Measurements from ENCODE around the gene RHOT2. TPM values are rescaled to one million over a fixed set of nuclear protein-coding genes. Genes with fewer than 3 reads are reported as not detected.
A peak's percentile ranks its signal among the peaks of the same experiment; 100 is the strongest.

RHOT2 gene
- total and polyA plus RNA-seq, 9 of the 15 experiments (the other 6 are each of a cell fraction or from before 2014, with no cell fraction given): 5.0 to 373 (median 112) TPM

- no peak for TF ChIP-seq GABPB2 (CRISPR knock-in tag; conservative IDR thresholded peaks at IDR 0.05)
- no peak for TF ChIP-seq HNRNPH1 (optimal IDR thresholded peaks at IDR 0.05; ENCODE audit: low read depth, low read length)
- TF ChIP-seq CTCFL (IDR thresholded peaks at IDR 0.05; ENCODE audit: borderline replicate concordance, insufficient read depth, low read depth, low read length, poor library complexity, severe bottlenecking): peak; percentile 35
- TF ChIP-seq KDM5B (IDR thresholded peaks at IDR 0.05; ENCODE audit: insufficient replicate concordance, low read depth, low read length): peak; percentile 34
- 0 out of 4 replicates have a peak, but pooled peaks of 1 of the 2 experiments have one; percentile 35 for TF ChIP-seq SIN3A (IDR thresholded peaks at IDR 0.05; ENCODE audit: borderline replicate concordance in 2 of 2, control insufficient read depth in 1 of 2, low read depth in 2 of 2, low read length in 2 of 2)
- TF ChIP-seq, protein P1, sequence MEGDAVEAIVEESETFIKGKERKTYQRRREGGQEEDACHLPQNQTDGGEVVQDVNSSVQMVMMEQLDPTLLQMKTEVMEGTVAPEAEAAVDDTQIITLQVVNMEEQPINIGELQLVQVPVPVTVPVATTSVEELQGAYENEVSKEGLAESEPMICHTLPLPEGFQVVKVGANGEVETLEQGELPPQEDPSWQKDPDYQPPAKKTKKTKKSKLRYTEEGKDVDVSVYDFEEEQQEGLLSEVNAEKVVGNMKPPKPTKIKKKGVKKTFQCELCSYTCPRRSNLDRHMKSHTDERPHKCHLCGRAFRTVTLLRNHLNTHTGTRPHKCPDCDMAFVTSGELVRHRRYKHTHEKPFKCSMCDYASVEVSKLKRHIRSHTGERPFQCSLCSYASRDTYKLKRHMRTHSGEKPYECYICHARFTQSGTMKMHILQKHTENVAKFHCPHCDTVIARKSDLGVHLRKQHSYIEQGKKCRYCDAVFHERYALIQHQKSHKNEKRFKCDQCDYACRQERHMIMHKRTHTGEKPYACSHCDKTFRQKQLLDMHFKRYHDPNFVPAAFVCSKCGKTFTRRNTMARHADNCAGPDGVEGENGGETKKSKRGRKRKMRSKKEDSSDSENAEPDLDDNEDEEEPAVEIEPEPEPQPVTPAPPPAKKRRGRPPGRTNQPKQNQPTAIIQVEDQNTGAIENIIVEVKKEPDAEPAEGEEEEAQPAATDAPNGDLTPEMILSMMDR (IDR thresholded peaks at IDR 0.05 in 2 of 3, conservative IDR thresholded peaks at IDR 0.05 in 1 of 3; ENCODE audit: insufficient read depth in 2 of 3, low read depth in 1 of 3, low read length in 3 of 3): peak in 2 of 3 experiments; percentile 36; a peak in 5 of 6 replicates
- TF ChIP-seq TBL1XR1 (IDR thresholded peaks at IDR 0.05; ENCODE audit: low read length in 2 of 2): no peak
- TF ChIP-seq POLR2A (conservative IDR thresholded peaks at IDR 0.05): peak; percentile 29
- TF ChIP-seq POLR2G (IDR thresholded peaks at IDR 0.05; ENCODE audit: low read depth, low read length): peak; percentile 63; the same call in 1 of the 2 replicates
- 0 out of 2 replicates have a peak, but pooled peaks have one; percentile 46 for TF ChIP-seq CTBP1 (IDR thresholded peaks at IDR 0.05; ENCODE audit: borderline replicate concordance)
- 0 out of 2 replicates have a peak, but pooled peaks have one; percentile 9 for TF ChIP-seq RB1 (IDR thresholded peaks at IDR 0.05; ENCODE audit: low read depth)
- 0 out of 2 replicates have a peak, but pooled peaks have one; percentile 16 for TF ChIP-seq SUPT5H (IDR thresholded peaks at IDR 0.05)
- TF ChIP-seq TFAP4 (CRISPR knock-in tag; IDR thresholded peaks at IDR 0.05; ENCODE audit: borderline replicate concordance): peak; percentile 17; the same call in 1 of the 2 replicates
- TF ChIP-seq, protein P2, sequence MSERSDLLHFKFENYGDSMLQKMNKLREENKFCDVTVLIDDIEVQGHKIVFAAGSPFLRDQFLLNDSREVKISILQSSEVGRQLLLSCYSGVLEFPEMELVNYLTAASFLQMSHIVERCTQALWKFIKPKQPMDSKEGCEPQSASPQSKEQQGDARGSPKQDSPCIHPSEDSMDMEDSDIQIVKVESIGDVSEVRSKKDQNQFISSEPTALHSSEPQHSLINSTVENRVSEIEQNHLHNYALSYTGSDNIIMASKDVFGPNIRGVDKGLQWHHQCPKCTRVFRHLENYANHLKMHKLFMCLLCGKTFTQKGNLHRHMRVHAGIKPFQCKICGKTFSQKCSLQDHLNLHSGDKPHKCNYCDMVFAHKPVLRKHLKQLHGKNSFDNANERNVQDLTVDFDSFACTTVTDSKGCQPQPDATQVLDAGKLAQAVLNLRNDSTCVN (CRISPR knock-in tag; IDR thresholded peaks at IDR 0.05): no peak
- TF ChIP-seq PML (IDR thresholded peaks at IDR 0.05; ENCODE audit: low read length): 0 out of 2 replicates have a peak, but pooled peaks have one; percentile 7
- TF ChIP-seq ZNF431 (CRISPR knock-in tag; IDR thresholded peaks at IDR 0.05): 0 out of 2 replicates have a peak, but pooled peaks have one; percentile 33
- TF ChIP-seq TCF3 (CRISPR knock-in tag; IDR thresholded peaks at IDR 0.05): peak; percentile 34; the same call in 1 of the 2 replicates
- TF ChIP-seq FOXJ2 (tag; IDR thresholded peaks at IDR 0.05): no peak
- peak; percentile 16; the same call in 1 of the 2 replicates for TF ChIP-seq CEBPG (CRISPR knock-in tag; IDR thresholded peaks at IDR 0.05)
- TF ChIP-seq CEBPG (tag; conservative IDR thresholded peaks at IDR 0.05 in 1 of 2, IDR thresholded peaks at IDR 0.05 in 1 of 2): no peak
- TF ChIP-seq RBFOX2 (IDR thresholded peaks at IDR 0.05; ENCODE audit: low read depth, low read length): peak; percentile 55
Measured at GRCh38 chr16:680967-681745, 13.2 kb downstream of the RHOT2 start (continued).

All from K562 (cell line).